ENCODE results near the gene PIP5K1C. TPM values are rescaled to one million over a fixed set of nuclear protein-coding genes. Genes with fewer than 3 reads are reported as not detected.

The PIP5K1C gene
- total and polyA plus RNA-seq, 10 of the 15 experiments (the other 5 are each of a cell fraction or from before 2014, with no cell fraction given): 0.39 to 19.6 (median 5.3) TPM

GRCh38 chr19:3748965-3749364 lies 48.7 kb upstream of the PIP5K1C start:
- intact Hi-C loops (cut with micrococcal nuclease; ENCODE audit: unreplicated experiment) (no loop called here), in situ Hi-C loops (cut with MboI) (no loop called here)
- CTCF ChIA-PET: interaction anchor here (0.5 kb wide), 1 partner anchor 525 kb away, joined by 3 read pairs; no protein-coding TSS in a partner anchor
- WGBS (ENCODE audit: insufficient coverage, insufficient replicate concordance, low lambda C conversion rate, missing lambda C conversion rate): over 99% methylated on average over 8 of the region's 8 CpGs
- FAIRE-seq (no peak), DNase-seq (ENCODE audit: low read depth, low spot score) (no peak), ATAC-seq (no peak)
- POLR2A ChIA-PET: interaction anchor here (1.0 kb wide), 1 partner anchor 12 kb away, joined by 3 read pairs; no protein-coding TSS in a partner anchor
- Histone ChIP-seq H3K9me3 (replicated peaks; ENCODE audit: control insufficient read depth, insufficient read depth, low read length) (no peaks in the 10 kb centered on the region), H2AFZ (ENCODE audit: control insufficient read depth, low read depth, low read length) (no peak overlapping the region), H3K27me3 (replicated peaks in 1 of 2; ENCODE audit: control insufficient read depth in 2 of 2, insufficient read depth in 2 of 2, low read length in 1 of 2) (no peaks in the 10 kb centered on the region), H3K27ac (ENCODE audit: control insufficient read depth, insufficient read depth) (no peak overlapping the region), H4K20me1 (ENCODE audit: control insufficient read depth, insufficient read depth) (no peaks in the 10 kb centered on the region), H3K36me3 (ENCODE audit: control insufficient read depth in 2 of 2, insufficient read depth in 2 of 2, low read length in 1 of 2) (peaks cover 0 to 5% of the 10 kb centered on the region in 2 experiments; a peak in 1 of 4 replicates), H3K4me1 (ENCODE audit: control insufficient read depth, insufficient read depth, low read length) (no peaks in the 10 kb centered on the region), H3K9ac (ENCODE audit: control insufficient read depth, insufficient read depth, low read length) (no peak overlapping the region), H3K4me2 (ENCODE audit: control insufficient read depth, insufficient read depth) (no peak overlapping the region), H3K79me2 (ENCODE audit: control insufficient read depth, insufficient read depth, low read length) (no peaks in the 10 kb centered on the region), H3K4me3 (no peak overlapping the region)
- SMC1A ChIA-PET (ENCODE audit: uncharacterized antibody, unreplicated experiment): no interaction called here
- BruUV-seq (replicated peaks): no TSS peak
- TF ChIP-seq JUND (IDR thresholded peaks at IDR 0.05; ENCODE audit: low read depth, low read length) (no peak), NR2C2 (IDR thresholded peaks at IDR 0.05; ENCODE audit: borderline replicate concordance, control insufficient read depth, insufficient read length, low read depth) (no peak), NRF1 (conservative IDR thresholded peaks at IDR 0.05; ENCODE audit: low read depth, low read length) (no peak), CREB1 (IDR thresholded peaks at IDR 0.05; ENCODE audit: low read depth) (no peak), HDGF (IDR thresholded peaks at IDR 0.05) (no peak), EZH2 (IDR thresholded peaks at IDR 0.05; ENCODE audit: borderline replicate concordance, control insufficient read depth, low read depth, low read length) (no peak), GATAD2B (conservative IDR thresholded peaks at IDR 0.05; ENCODE audit: low read depth) (no peak), POLR2AphosphoS2 (IDR thresholded peaks at IDR 0.05; ENCODE audit: low read depth, low read length) (no peak)
- RAD21 ChIA-PET (ENCODE audit: unreplicated experiment): no interaction called here
